ENCODE data around the gene ASPRV1.

Gene ASPRV1

GRCh38 chr2:69940691-69941090 lies 20.7 kb downstream of the ASPRV1 start:
- DNase-seq (ENCODE audit: low read depth): no peak
- TF ChIP-seq CTCF (conservative IDR thresholded peaks at IDR 0.05; ENCODE audit: low read length): no peak
- H3K4me3 ChIP-seq (ENCODE audit: low read length): no peak overlapping the region

GRCh38 chr2:69939722-69940121 lies 21.7 kb downstream of the ASPRV1 start:
- DNase-seq (ENCODE audit: low read depth): no peak
- no peak overlapping the region for H3K4me3 ChIP-seq (ENCODE audit: low read length)
- TF ChIP-seq CTCF (conservative IDR thresholded peaks at IDR 0.05; ENCODE audit: low read length): no peak

- H3K4me3 ChIP-seq (ENCODE audit: low read length): no peak overlapping the region
- DNase-seq (ENCODE audit: low read depth): no peak
- TF ChIP-seq CTCF (conservative IDR thresholded peaks at IDR 0.05; ENCODE audit: low read length): no peak
Measured at GRCh38 chr2:69937968-69938367, 23.5 kb downstream of the ASPRV1 start.

- DNase-seq (ENCODE audit: low read depth): no peak
- no peak for TF ChIP-seq CTCF (conservative IDR thresholded peaks at IDR 0.05; ENCODE audit: low read length)
- no peak overlapping the region for H3K4me3 ChIP-seq (ENCODE audit: low read length)
Measured at GRCh38 chr2:69936906-69937305, 24.5 kb downstream of the ASPRV1 start.

GRCh38 chr2:69935011-69935410 lies 26.4 kb downstream of the ASPRV1 start:
- no peak overlapping the region for H3K4me3 ChIP-seq (ENCODE audit: low read length)
- no peak for DNase-seq (ENCODE audit: low read depth)
- TF ChIP-seq CTCF (conservative IDR thresholded peaks at IDR 0.05; ENCODE audit: low read length): no peak

- no peak for TF ChIP-seq CTCF (conservative IDR thresholded peaks at IDR 0.05; ENCODE audit: low read length)
- no peak for DNase-seq (ENCODE audit: low read depth)
- H3K4me3 ChIP-seq (ENCODE audit: low read length): no peak overlapping the region; the same call in none of the 2 replicates
Measured at GRCh38 chr2:69934614-69934908, 26.9 kb downstream of the ASPRV1 start.

- peak; percentile 80 for DNase-seq (ENCODE audit: low read depth)
- no peak for TF ChIP-seq CTCF (conservative IDR thresholded peaks at IDR 0.05; ENCODE audit: low read length)
- peak overlapping the region; percentile 6; the same call in 1 of the 2 replicates for H3K4me3 ChIP-seq (ENCODE audit: low read length)
Measured at GRCh38 chr2:69933839-69934613, 27.4 kb downstream of the ASPRV1 start.

Data from AG10803 (cell line).